NCI-H2029 (cell line): ENCODE results near the gene BEST2.
A peak's percentile ranks its signal among the peaks of the same experiment; 100 is the strongest.
"Not testable (repeated sequence)": the region's sequence is repeated elsewhere in the genome, so short reads cannot be mapped to it uniquely, and the experiment has no call there.

Source experiments
- DNase-seq: peaks from one replicate; lab custom pipeline; 2025; lab: John Stamatoyannopoulos, UW

Gene BEST2

GRCh38 chr19:12787458-12787857 is 35.9 kb downstream of the BEST2 start:
- no peak for DNase-seq

GRCh38 chr19:12788042-12788681 is 36.6 kb downstream of the BEST2 start:
- no peak for DNase-seq

GRCh38 chr19:12788682-12789097 is 37.1 kb downstream of the BEST2 start:
- DNase-seq: peak; percentile 32

GRCh38 chr19:12789098-12789903 is 37.7 kb downstream of the BEST2 start:
- DNase-seq: no peak

GRCh38 chr19:12789904-12790619 is 38.5 kb downstream of the BEST2 start:
- peak; percentile 89 for DNase-seq

GRCh38 chr19:12790628-12791344 is 39.2 kb downstream of the BEST2 start:
- DNase-seq: no peak

- peak; percentile 95 for DNase-seq
Observed at GRCh38 chr19:12791345-12792050, 39.9 kb downstream of the BEST2 start, which contains the start of gene JUNB. Gene JUNB, plus strand, starts transcription at chr19:12791486. Its CDS starts 286 bp downstream, at chr19:12791772.

GRCh38 chr19:12792051-12792852 is 40.7 kb downstream of the BEST2 start:
- peak; percentile 83 for DNase-seq

- DNase-seq: no peak
Observed at GRCh38 chr19:12792853-12793289, 41.3 kb downstream of the BEST2 start.

GRCh38 chr19:12793290-12794195 is 42.0 kb downstream of the BEST2 start:
- DNase-seq: peak; percentile 87

GRCh38 chr19:12794196-12794941 is 42.8 kb downstream of the BEST2 start:
- DNase-seq: no peak

- DNase-seq: no peak
Observed at GRCh38 chr19:12794971-12795381, 43.4 kb downstream of the BEST2 start.

- DNase-seq: peak; percentile 70
Observed at GRCh38 chr19:12796146-12797071, 44.8 kb downstream of the BEST2 start.

GRCh38 chr19:12797141-12797587 is 45.6 kb downstream of the BEST2 start:
- no peak for DNase-seq

- DNase-seq: not testable (repeated sequence)
Observed at GRCh38 chr19:12797607-12798006, 46.0 kb downstream of the BEST2 start.

- DNase-seq: no peak
Observed at GRCh38 chr19:12799742-12800465, 48.3 kb downstream of the BEST2 start.

- DNase-seq: no peak
Observed at GRCh38 chr19:12800466-12800770, 48.8 kb downstream of the BEST2 start.
